ENCODE measurements around the gene SPTBN5. TPM values are rescaled to one million over a fixed set of nuclear protein-coding genes. Genes with fewer than 3 reads are reported as not detected.

SPTBN5 gene
- polyA plus RNA-seq, 5 donors: 0.99 to 1.8 (median 1.4) TPM

DNA sequence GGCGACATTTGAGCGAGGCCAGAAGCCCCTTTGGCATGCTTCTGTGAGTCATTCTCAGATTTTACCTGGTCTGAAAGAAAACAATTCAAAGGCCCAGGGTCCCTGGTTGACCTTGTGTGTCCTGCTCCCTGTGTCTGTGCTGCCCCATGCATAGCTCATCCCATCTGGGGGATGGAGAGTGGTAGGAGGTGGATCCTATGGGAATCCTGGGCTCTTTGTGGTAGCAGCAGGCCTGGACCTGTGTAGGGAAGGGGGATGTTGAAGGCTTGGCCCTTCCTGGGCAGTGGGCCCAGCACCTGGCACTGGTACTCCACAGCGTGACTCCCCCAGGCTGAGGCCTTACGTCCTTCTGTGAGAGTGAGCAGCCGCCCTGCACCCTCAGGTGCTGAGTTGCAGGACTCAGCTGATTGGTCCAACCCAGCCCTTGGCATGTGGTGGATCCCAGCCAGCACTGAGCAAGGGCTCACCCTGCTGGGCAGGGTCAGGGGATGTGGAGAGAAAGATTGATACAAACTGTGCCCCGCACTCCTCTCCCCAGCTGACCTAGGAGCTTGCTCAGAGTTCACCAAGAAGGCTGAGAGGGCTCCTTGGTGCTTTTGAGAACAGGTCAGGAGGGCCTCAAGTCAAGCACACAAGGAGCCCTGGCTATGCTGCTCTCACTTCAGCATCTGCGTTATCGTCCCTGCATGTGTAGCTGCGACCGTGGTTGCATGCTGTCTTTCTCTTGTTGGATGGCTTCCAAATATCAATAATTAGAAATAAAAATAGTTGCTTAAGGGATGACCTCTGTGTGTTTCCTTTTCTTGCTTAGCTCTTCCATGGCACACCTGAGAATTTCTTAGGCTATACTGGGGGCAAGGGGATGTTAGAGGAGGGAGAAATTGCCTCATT lies 87.3 kb downstream of the SPTBN5 start:
- no peak for DNase-seq

DNA sequence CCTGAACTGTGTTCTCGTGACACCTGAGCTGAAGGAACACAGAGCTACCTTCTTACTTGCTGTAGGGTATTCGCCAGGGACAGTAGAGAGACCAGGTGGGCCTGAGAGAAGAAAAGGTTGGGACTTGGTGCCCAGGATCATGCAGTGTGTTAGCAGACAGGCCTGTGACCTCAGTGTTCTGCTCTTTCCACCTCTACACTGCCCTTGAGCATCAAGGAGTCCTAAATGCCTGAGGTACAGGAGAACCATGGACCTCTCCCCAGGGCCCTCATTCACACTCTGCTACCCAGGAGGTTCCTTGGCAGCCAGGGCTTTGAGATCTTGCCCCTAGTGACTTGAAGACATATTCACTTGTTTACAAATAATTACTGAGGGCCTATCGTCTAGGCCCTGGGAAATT lies 88.1 kb downstream of the SPTBN5 start:
- DNase-seq: no peak

- DNase-seq: no peak
These were observed 88.8 kb downstream of the SPTBN5 start for GRCh38 chr15:41804916-41805666.

- no peak for DNase-seq
These were observed 89.5 kb downstream of the SPTBN5 start for GRCh38 chr15:41804361-41804760.

- DNase-seq: no peak
These were observed 91.9 kb downstream of the SPTBN5 start for GRCh38 chr15:41801850-41802455.

- no peak for DNase-seq
These were observed 92.7 kb downstream of the SPTBN5 start for GRCh38 chr15:41801185-41801584.

DNA sequence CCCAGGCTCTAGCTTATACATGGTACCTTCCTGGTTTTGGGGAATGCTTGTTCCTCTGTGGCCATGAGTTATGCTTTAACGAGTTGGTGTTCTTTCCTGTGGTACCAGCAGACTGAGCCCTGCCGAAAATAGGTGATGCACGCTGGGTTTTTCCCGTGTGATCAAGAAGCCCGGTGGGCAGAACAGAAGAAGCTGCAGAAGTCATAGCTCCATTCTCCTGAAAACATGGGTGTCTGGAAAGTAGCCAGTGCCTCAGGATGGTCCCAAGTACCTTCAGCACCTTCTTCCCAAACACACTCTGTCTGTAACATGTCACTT lies 94.4 kb downstream of the SPTBN5 start:
- no peak for DNase-seq

DNA sequence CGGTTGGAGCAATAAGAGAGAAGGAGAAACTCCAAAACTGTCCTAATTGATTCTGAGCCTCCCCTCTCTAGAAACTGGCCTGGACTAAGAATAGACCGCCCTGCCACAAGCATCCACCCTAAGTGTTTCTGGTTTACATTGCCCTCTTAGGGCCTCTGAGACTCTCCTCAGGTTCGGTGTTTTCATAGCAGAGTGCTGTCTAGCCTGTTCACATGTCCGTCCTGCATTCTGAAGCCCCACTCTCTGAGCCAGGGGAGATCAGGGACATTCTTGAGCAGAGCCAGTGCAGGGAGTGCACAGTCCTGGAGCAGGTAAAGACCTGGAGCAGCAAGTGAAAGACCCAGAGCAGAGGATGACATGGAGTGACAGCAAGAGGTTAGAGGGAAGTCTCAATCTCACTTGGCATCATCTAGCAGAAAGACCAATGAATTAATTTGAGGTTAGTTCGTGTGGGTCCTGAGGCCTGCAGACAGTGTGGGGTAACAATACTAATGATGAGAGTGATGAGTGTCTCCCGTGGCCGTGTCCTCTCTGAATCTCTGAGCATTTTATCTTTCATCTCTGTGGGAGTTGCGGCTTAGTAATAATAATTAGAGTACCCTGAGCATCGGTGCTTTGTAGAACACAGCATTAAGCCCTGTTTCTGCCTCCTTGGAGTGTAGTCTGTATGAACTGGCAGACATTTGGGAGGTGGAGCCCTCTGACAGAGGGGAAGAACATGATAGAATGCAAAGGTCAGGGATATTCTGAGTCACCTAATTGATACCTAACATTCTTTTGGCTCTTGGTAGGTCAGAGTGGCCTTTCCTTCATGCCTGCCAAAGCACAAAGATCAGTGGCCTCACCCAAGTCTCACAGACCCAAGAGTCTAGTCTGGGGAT lies 95.0 kb downstream of the SPTBN5 start:
- DNase-seq: no peak

Other genes with a start within 250 kb of the SPTBN5 start
- 10 to 100 TPM; 23.9 to 41.5 (median 35.3) TPM for gene MGA, start 233.6 kb downstream of the SPTBN5 start, polyA plus RNA-seq (ENCODE audit: insufficient read depth in 1 of 5, insufficient read length in 5 of 5, low replicate concordance in 1 of 5)
- 10 to 100 TPM; 18.2 to 22.7 (median 20.5) TPM for gene MAPKBP1, start 119.6 kb downstream of the SPTBN5 start, polyA plus RNA-seq (ENCODE audit: insufficient read depth in 1 of 5, insufficient read length in 5 of 5, low replicate concordance in 1 of 5)
- 10 to 100 TPM; 12.2 to 14.4 (median 13.0) TPM for gene JMJD7, start 66.0 kb downstream of the SPTBN5 start, polyA plus RNA-seq (ENCODE audit: insufficient read depth in 1 of 5, insufficient read length in 5 of 5, low replicate concordance in 1 of 5)
- 10 to 100 TPM in 4 of 5 donors, 1 to 10 TPM in 1; 9.7 to 19.2 (median 12.7) TPM for gene PLA2G4B, start 55.2 kb downstream of the SPTBN5 start, polyA plus RNA-seq (ENCODE audit: insufficient read depth in 1 of 5, insufficient read length in 5 of 5, low replicate concordance in 1 of 5)
- 10 to 100 TPM in 4 of 5 donors, 1 to 10 TPM in 1; 9.7 to 14.5 (median 11.9) TPM for gene EHD4, start 78.5 kb upstream of the SPTBN5 start, polyA plus RNA-seq (ENCODE audit: insufficient read depth in 1 of 5, insufficient read length in 5 of 5, low replicate concordance in 1 of 5)
- under 1 TPM in 4 of 5 donors, not detected in 1; 0.06 to 0.15 (median 0.10) TPM for gene PLA2G4E, start 127.0 kb upstream of the SPTBN5 start, polyA plus RNA-seq (ENCODE audit: insufficient read depth in 1 of 5, insufficient read length in 5 of 5, low replicate concordance in 1 of 5)
- gene PLA2G4D, start 200.5 kb upstream of the SPTBN5 start, polyA plus RNA-seq (ENCODE audit: insufficient read depth in 1 of 5, insufficient read length in 5 of 5, low replicate concordance in 1 of 5): under 1 TPM; 0.12 to 0.18 (median 0.16) TPM

Data from right lung (tissue), 5 donors.